Measurements from ENCODE around the gene NR5A1.

Gene NR5A1

GRCh38 chr9:124454296-124454695 is 52.9 kb downstream of the NR5A1 start:
- Histone ChIP-seq H3F3A (ENCODE audit: insufficient read depth) (no peaks in the 10 kb centered on the region), H2AFZ (ENCODE audit: low read depth, low read length, severe bottlenecking) (no peak overlapping the region), H3K4me2 (ENCODE audit: low read depth, low read length, poor library complexity, severe bottlenecking) (no peak overlapping the region), H3K9ac (ENCODE audit: low read length) (no peak overlapping the region), H3K27ac (ENCODE audit: low read depth, low read length) (no peak overlapping the region), H3K4me3 (ENCODE audit: insufficient read depth, low read length, poor library complexity, severe bottlenecking) (no peak overlapping the region), H3K9me2 (replicated peaks; ENCODE audit: insufficient read depth, low read length) (no peaks in the 10 kb centered on the region), H3K27me3 (ENCODE audit: low read length) (no peaks in the 10 kb centered on the region), H3K36me3 (ENCODE audit: low read length) (no peaks in the 10 kb centered on the region), H3K9me3 (ENCODE audit: insufficient read depth, low read length) (no peaks in the 10 kb centered on the region), H4K20me1 (ENCODE audit: low read depth, low read length) (no peaks in the 10 kb centered on the region), H3K79me2 (ENCODE audit: insufficient read depth, low read length) (no peaks in the 10 kb centered on the region)
- TF ChIP-seq EZH2phosphoT487 (conservative IDR thresholded peaks at IDR 0.05; ENCODE audit: low read length) (no peak), CTCF (IDR thresholded peaks at IDR 0.05; ENCODE audit: insufficient read depth, low read length, poor library complexity, severe bottlenecking) (no peak)

DNA sequence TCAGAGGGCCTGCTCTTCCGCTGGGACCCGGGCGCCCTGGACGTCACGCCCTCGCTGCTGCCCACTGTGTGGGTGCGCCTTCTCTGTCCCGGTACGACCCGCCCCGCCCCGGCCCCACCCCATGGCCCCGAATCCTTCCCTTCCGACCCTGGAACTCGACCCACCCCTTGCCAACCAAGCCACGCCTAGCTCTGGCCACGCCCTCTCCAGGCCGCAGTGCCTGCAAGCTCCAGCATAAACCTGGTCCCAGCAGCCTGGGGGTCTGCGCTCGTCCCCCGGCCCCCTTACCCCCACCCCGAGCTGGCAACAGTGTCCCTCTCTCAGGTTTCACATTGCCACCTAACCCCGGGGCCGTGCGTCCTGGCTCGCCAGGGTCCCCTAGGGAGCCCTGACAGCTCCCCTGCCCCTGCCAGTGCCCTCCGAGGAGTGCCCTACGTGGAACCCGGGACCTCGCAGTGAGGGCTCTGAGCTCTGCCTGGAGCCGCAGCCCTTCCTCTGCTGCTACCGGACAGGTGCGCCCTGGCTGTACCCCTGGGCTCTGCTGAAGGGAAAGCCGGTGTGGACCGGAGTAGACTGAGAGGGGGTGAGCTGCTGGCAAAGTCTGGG is 53.5 kb downstream of the NR5A1 start:
- no peaks in the 10 kb centered on the region for H3K9me3 ChIP-seq (ENCODE audit: insufficient read depth, low read length)
- no peaks in the 10 kb centered on the region for H3K36me3 ChIP-seq (ENCODE audit: low read length)
- H3K27ac ChIP-seq (ENCODE audit: low read depth, low read length) = no peak overlapping the region
- H2AFZ ChIP-seq (ENCODE audit: low read depth, low read length, severe bottlenecking) = no peak overlapping the region
- H3K4me3 ChIP-seq (ENCODE audit: insufficient read depth, low read length, poor library complexity, severe bottlenecking) = no peak overlapping the region
- no peaks in the 10 kb centered on the region for H3K9me2 ChIP-seq (replicated peaks; ENCODE audit: insufficient read depth, low read length)
- H3F3A ChIP-seq (ENCODE audit: insufficient read depth) = no peaks in the 10 kb centered on the region
- H3K9ac ChIP-seq (ENCODE audit: low read length) = no peak overlapping the region
- no peak for TF ChIP-seq EZH2phosphoT487 (conservative IDR thresholded peaks at IDR 0.05; ENCODE audit: low read length)
- no peak for TF ChIP-seq CTCF (IDR thresholded peaks at IDR 0.05; ENCODE audit: insufficient read depth, low read length, poor library complexity, severe bottlenecking)
- H3K79me2 ChIP-seq (ENCODE audit: insufficient read depth, low read length) = no peaks in the 10 kb centered on the region
- no peaks in the 10 kb centered on the region for H3K27me3 ChIP-seq (ENCODE audit: low read length)
- H3K4me2 ChIP-seq (ENCODE audit: low read depth, low read length, poor library complexity, severe bottlenecking) = no peak overlapping the region
- H4K20me1 ChIP-seq (ENCODE audit: low read depth, low read length) = no peaks in the 10 kb centered on the region

GRCh38 chr9:124452841-124453585 is 54.2 kb downstream of the NR5A1 start:
- H3K9me3 ChIP-seq (ENCODE audit: insufficient read depth, low read length) = no peaks in the 10 kb centered on the region
- no peak overlapping the region for H3K27ac ChIP-seq (ENCODE audit: low read depth, low read length)
- no peaks in the 10 kb centered on the region for H3K9me2 ChIP-seq (replicated peaks; ENCODE audit: insufficient read depth, low read length)
- H3K36me3 ChIP-seq (ENCODE audit: low read length) = no peaks in the 10 kb centered on the region
- H3F3A ChIP-seq (ENCODE audit: insufficient read depth) = no peaks in the 10 kb centered on the region
- H3K4me2 ChIP-seq (ENCODE audit: low read depth, low read length, poor library complexity, severe bottlenecking) = no peak overlapping the region
- H3K4me3 ChIP-seq (ENCODE audit: insufficient read depth, low read length, poor library complexity, severe bottlenecking) = no peak overlapping the region
- H3K27me3 ChIP-seq (ENCODE audit: low read length) = no peaks in the 10 kb centered on the region
- no peaks in the 10 kb centered on the region for H4K20me1 ChIP-seq (ENCODE audit: low read depth, low read length)
- H2AFZ ChIP-seq (ENCODE audit: low read depth, low read length, severe bottlenecking) = no peak overlapping the region
- TF ChIP-seq EZH2phosphoT487 (conservative IDR thresholded peaks at IDR 0.05; ENCODE audit: low read length) (no peak), CTCF (IDR thresholded peaks at IDR 0.05; ENCODE audit: insufficient read depth, low read length, poor library complexity, severe bottlenecking) (no peak)
- H3K9ac ChIP-seq (ENCODE audit: low read length) = no peak overlapping the region
- H3K79me2 ChIP-seq (ENCODE audit: insufficient read depth, low read length) = no peaks in the 10 kb centered on the region
